Suprapubic skin (tissue), 4 donors: Measurements from ENCODE around the gene GMDS. TPM values are rescaled to one million over a fixed set of nuclear protein-coding genes. Genes with fewer than 3 reads are reported as not detected.

Experiments used
- DNase-seq, 2 donors: peaks; one replicate each; pipeline ENCODE4 v3.0.0-alpha.2; 2019; ENCODE audit warnings: low spot score in 2 of 2
- H3K27ac ChIP-seq: fragments of 200-600 bp; sonication (generic); one replicate; pipeline ENCODE4 v1.5.1; 2019
- H3K27me3 ChIP-seq: fragments of 200-600 bp; sonication (generic); one replicate; pipeline ENCODE4 v1.5.1; 2019
- H3K36me3 ChIP-seq: fragments of 200-600 bp; sonication (generic); one replicate; pipeline ENCODE4 v1.5.1; 2019
- H3K4me1 ChIP-seq: fragments of 200-600 bp; sonication (generic); one replicate; pipeline ENCODE4 v1.5.1; 2019
- H3K4me3 ChIP-seq: fragments of 200-600 bp; sonication (generic); one replicate; pipeline ENCODE4 v1.5.1; 2019; ENCODE audit warnings: mild to moderate bottlenecking
- H3K9me3 ChIP-seq: fragments of 200-600 bp; sonication (generic); one replicate; pipeline ENCODE4 v1.5.1; 2019
- EP300 ChIP-seq: sonication (generic); formaldehyde crosslinking; IDR thresholded peaks from one replicate; pipeline ENCODE4 v1.6.1; 2017; ENCODE audit warnings: antibody characterized with exemption
- POLR2A ChIP-seq, 2 donors: fragments of 450-650 bp; IDR thresholded peaks; one replicate each; pipeline ENCODE4 v1.6.1; 2017; ENCODE audit warnings: antibody characterized with exemption in 2 of 2, mild to moderate bottlenecking in 2 of 2, moderate library complexity in 2 of 2
- POLR2AphosphoS5 ChIP-seq, 3 donors: sonication (generic); formaldehyde crosslinking; IDR thresholded peaks; one replicate each; pipeline ENCODE4 v1.6.1; 2017; ENCODE audit warnings: antibody characterized with exemption in 3 of 3
- WGBS: methylation state at CpG from one replicate; pipeline ENCODE4 v1.1.5; 2018; 5-methylcytosine and 5-hydroxymethylcytosine counted together
- total RNA-seq, 4 donors: library from RNA; depleted of rRNA; stranded (reverse); fragments of >200 nt; gene quantifications; one replicate each; pipeline ENCODE4 v1.1.0, GENCODE V29; 2016
- TF ChIP-seq, protein P1 (sequence below), 2 donors: fragments of 200-600 bp in 1 of 2; fragments of 450-650 bp in 1 of 2; sonication (generic) in 1 of 2; IDR thresholded peaks; one replicate each; pipeline ENCODE4 v1.5.1; 2016 to 2019; ENCODE audit warnings: antibody characterized with exemption in 2 of 2, mild to moderate bottlenecking in 1 of 2, moderate library complexity in 1 of 2

The GMDS gene
- total RNA-seq, 4 donors from 2014 or later: 11.7 to 19.3 (median 13.2) TPM

DNA sequence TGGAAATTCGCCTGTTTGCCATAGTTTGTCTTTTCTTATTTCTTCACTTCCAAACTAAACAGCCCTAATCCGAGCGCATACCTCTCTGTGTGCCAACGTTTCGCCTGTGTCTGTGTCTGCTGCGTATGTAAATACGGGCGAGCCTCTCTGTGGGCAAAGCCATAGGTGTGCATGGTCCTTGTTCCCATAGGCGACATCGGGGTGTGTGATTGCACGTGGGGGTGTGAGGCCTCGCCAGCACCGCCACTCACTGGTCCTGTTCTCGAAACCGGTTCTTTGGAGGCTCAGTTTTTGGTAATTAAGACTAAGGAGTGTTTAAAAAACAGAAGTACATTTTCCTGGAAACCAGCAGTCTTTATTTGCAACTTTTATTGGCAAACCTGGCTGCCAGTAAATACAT is 641.7 kb downstream of the GMDS start:
- Histone ChIP-seq H3K36me3 (no peaks in the 10 kb centered on the region), H3K27ac (no peak overlapping the region), H3K27me3 (peaks cover 87% of the 10 kb centered on the region), H3K4me1 (peaks cover 41% of the 10 kb centered on the region), H3K9me3 (no peaks in the 10 kb centered on the region), H3K4me3 (peak overlapping the region; percentile 56)
- TF ChIP-seq POLR2A (IDR thresholded peaks at IDR 0.05): no peak
- 58% methylated on average over 15 of the region's 15 CpGs for WGBS
- DNase-seq: no peak

DNA sequence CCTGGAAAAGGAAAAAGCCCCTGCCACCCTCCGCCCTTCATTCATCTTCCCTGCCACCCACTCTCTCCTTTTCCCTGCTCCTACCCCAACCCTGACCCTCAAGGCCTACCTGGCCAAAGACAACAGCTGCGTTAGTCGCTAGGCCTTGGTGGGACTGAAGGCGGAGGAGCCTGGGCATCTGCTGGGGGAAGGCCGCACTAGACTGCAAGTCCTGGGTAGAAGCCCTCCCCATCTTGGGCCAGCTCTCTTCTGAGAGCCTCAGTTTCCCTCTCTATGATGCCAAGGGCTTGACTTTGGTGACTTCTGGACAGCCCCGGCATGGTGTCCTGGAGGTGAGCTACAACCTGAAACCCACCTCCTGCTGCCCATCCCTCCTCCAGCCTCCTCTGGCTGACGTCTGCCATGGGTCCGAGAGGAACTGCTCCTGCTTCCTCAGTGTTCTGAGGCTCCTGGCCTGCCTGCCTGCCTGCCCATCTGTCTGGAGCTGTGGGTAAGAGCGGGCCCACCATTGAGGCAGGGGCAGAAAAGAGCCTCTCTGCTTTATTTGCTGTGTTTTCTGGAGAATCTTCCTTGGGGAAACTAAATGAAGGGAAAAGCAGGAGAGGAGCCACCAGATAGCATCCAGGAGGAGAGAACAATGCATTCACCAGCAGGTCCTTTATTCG is 643.2 kb downstream of the GMDS start:
- 98% methylated on average over 8 of the region's 10 CpGs for WGBS
- DNase-seq: no peak
- H3K4me3 ChIP-seq: no peak overlapping the region
- no peak for TF ChIP-seq POLR2A (IDR thresholded peaks at IDR 0.05)
- TF ChIP-seq, protein P1, sequence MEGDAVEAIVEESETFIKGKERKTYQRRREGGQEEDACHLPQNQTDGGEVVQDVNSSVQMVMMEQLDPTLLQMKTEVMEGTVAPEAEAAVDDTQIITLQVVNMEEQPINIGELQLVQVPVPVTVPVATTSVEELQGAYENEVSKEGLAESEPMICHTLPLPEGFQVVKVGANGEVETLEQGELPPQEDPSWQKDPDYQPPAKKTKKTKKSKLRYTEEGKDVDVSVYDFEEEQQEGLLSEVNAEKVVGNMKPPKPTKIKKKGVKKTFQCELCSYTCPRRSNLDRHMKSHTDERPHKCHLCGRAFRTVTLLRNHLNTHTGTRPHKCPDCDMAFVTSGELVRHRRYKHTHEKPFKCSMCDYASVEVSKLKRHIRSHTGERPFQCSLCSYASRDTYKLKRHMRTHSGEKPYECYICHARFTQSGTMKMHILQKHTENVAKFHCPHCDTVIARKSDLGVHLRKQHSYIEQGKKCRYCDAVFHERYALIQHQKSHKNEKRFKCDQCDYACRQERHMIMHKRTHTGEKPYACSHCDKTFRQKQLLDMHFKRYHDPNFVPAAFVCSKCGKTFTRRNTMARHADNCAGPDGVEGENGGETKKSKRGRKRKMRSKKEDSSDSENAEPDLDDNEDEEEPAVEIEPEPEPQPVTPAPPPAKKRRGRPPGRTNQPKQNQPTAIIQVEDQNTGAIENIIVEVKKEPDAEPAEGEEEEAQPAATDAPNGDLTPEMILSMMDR (IDR thresholded peaks at IDR 0.05): no peak
- TF ChIP-seq POLR2AphosphoS5 (IDR thresholded peaks at IDR 0.05): no peak
- no peak for TF ChIP-seq EP300
- H3K27ac ChIP-seq: no peak overlapping the region
- peaks cover 78% of the 10 kb centered on the region for H3K27me3 ChIP-seq
- H3K36me3 ChIP-seq: no peaks in the 10 kb centered on the region
- no peaks in the 10 kb centered on the region for H3K9me3 ChIP-seq
- peaks cover 25% of the 10 kb centered on the region for H3K4me1 ChIP-seq

DNA sequence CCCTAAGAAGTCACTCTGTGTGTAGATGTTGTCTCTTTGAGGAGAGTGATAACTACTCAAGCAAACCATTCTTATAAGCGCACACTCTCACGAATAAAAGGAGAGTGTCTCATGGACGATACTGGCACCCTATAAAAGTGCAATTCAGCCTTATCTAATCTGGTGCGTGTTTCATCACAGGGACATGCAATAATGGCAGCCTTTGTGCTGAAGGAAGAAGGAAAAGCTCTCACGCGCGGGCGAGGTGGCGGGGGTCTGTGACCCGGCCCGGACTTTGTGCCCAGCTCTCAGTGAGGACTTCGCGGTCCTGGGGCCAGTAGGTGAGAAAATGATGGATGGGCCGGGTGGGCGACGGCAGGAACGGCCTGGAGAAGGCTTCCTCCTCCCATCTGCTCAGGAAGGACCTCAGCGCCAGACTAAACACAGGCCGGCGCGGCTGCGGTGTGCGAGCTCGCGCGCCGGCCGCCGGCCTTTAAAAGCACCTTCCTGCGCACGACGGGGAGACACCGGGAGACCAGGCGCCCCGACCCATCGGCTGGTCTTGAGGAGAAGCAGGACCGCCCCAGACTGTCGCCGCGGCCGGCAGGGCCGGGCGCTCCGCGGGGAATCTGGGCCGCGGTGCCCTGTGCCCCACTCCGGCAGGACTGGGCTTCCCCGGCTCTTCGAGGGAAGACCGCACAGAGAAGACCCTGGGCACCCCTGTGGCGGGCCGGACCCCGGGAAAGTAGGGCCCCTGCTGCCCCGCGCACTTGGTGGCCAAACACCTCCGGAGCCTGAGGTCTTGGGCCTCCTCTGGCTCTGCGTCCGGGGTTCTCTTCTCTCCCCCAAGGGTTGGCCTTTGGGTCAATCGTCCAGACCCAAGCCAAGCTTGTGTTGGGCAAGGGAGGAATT is 644.0 kb downstream of the GMDS start:
- H3K4me3 ChIP-seq: no peak overlapping the region
- 70% methylated on average over 29 of the region's 60 CpGs for WGBS
- H3K9me3 ChIP-seq: no peaks in the 10 kb centered on the region
- H3K4me1 ChIP-seq: peaks cover 24% of the 10 kb centered on the region
- H3K36me3 ChIP-seq: no peaks in the 10 kb centered on the region
- no peak for DNase-seq
- H3K27me3 ChIP-seq: peaks cover 75% of the 10 kb centered on the region
- TF ChIP-seq POLR2A (IDR thresholded peaks at IDR 0.05): no peak
- H3K27ac ChIP-seq: no peak overlapping the region

DNA sequence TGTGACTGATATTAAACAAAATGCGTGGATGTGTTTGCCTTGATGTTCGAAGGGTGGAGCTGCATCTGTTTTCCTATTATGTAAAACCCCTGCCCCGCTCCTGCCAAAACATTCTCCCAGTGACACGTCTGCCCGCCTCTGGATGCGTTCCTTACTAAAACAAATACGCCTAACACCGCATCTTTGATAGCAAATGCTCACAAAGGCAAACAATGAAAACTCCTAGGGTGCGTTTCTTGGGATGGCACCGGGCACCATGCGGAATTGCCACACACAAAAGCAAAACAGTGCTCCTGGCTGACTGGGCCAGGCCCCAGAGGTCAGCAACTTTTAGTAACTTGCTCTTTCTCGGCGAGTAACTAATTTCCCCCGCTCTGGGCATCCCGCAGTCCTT is 644.6 kb downstream of the GMDS start:
- Histone ChIP-seq H3K36me3 (no peaks in the 10 kb centered on the region), H3K4me3 (no peak overlapping the region), H3K4me1 (peaks cover 29% of the 10 kb centered on the region), H3K27ac (no peak overlapping the region), H3K9me3 (no peaks in the 10 kb centered on the region), H3K27me3 (peaks cover 73% of the 10 kb centered on the region)
- 80% methylated on average over 15 of the region's 15 CpGs for WGBS
- DNase-seq: no peak
- TF ChIP-seq POLR2AphosphoS5 (IDR thresholded peaks at IDR 0.05): no peak
- TF ChIP-seq, protein P1 (IDR thresholded peaks at IDR 0.05): no peak

DNA sequence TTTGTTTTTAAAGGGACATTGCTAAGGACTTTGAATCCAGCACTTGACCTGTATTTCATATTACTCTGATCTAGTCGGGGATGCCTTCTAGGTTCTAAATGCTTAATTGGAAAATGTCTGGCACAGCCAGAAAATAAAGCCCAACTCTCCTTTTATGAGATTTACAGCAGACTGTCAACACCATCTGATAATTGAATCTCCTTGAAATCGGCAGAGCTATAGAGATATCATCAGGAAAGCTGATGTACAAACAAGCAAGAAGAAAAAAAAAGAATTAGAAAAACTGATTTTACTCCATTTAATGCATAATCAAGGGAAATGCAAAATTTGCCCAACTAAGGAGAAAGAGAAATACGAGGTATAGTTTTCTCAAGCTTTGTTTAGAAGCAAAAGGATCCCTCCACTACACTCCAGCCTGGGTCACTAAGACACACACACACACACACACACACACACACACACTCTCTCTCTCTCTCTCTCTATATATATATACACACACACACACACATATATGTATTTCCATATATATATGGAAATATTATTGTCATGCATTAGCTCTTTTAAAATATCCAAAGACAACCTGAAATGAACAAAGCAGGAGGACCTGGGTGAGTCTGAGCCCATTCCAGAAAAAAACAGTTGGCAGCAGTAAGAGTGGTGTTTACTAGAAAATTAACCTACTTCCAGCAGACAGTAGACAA is 645.2 kb downstream of the GMDS start:
- TF ChIP-seq, protein P1 (IDR thresholded peaks at IDR 0.05): no peak
- TF ChIP-seq EP300 (no peak), POLR2AphosphoS5 (IDR thresholded peaks at IDR 0.05) (no peak), POLR2A (IDR thresholded peaks at IDR 0.05) (no peak)

DNA sequence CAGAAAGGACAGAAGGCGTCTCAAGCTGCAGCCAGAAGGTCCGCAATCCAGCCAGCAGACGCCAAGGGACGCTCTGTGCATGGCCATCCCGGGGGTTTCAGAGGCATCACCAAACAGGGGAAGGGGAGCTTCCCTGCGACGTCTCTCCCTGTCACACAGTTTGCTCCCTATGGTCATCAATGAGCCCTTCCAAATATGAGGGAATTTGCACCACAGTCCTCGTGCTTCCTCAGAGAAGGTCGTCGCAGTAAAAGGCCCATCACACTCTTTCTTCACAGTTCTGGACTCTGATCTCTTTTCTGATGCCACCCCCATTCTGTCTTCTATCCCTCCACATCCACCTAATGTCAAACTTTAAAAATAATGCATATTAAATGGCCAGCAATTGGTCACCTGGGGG is 645.9 kb downstream of the GMDS start:
- TF ChIP-seq, protein P1 (IDR thresholded peaks at IDR 0.05): no peak
- TF ChIP-seq POLR2AphosphoS5 (IDR thresholded peaks at IDR 0.05) (no peak), EP300 (no peak), POLR2A (IDR thresholded peaks at IDR 0.05) (no peak)
- Histone ChIP-seq H3K27ac (no peak overlapping the region), H3K36me3 (no peaks in the 10 kb centered on the region), H3K9me3 (no peaks in the 10 kb centered on the region), H3K4me1 (peaks cover 19% of the 10 kb centered on the region), H3K27me3 (peaks cover 73% of the 10 kb centered on the region), H3K4me3 (no peak overlapping the region)
- 94% methylated on average over 10 of the region's 10 CpGs for WGBS
- no peak for DNase-seq

More for the DNA sequence above, 645.2 kb downstream of the GMDS start:
- no peak overlapping the region for H3K27ac ChIP-seq
- no peaks in the 10 kb centered on the region for H3K9me3 ChIP-seq
- H3K36me3 ChIP-seq: no peaks in the 10 kb centered on the region
- WGBS: 63% methylated on average over 3 of the region's 3 CpGs
- peaks cover 27% of the 10 kb centered on the region for H3K4me1 ChIP-seq
- no peak for DNase-seq
- peaks cover 73% of the 10 kb centered on the region for H3K27me3 ChIP-seq
- no peak overlapping the region for H3K4me3 ChIP-seq
